Keratinocyte (primary cell): ENCODE data around the gene DUSP28. TPM values are rescaled to one million over a fixed set of nuclear protein-coding genes. Genes with fewer than 3 reads are reported as not detected.

ENCODE experiments used
- DNase-seq: peaks from one replicate; pipeline ENCODE4 v3.0.0-alpha.2; 2011; ENCODE audit warnings: low read depth, missing footprints, low spot score
- FAIRE-seq: peaks from 2 replicates; lab custom pipeline; 2011; peaks lifted over from hg19 to GRCh38; lab: Jason Lieb, UNC
- H2AFZ ChIP-seq: 2 replicates; pipeline ENCODE4 v1.6.0; 2012; ENCODE audit warnings: low read length, control low read depth, inconsistent platforms; ENCODE audit not compliant: control insufficient read depth
- H3K27ac ChIP-seq: 2 replicates; pipeline ENCODE4 v1.5.1; 2011; ENCODE audit warnings: low read length; ENCODE audit not compliant: control insufficient read depth, insufficient read depth
- H3K27me3 ChIP-seq: 3 replicates; pipeline ENCODE4 v1.6.0; 2011; ENCODE audit warnings: low read length; ENCODE audit not compliant: control insufficient read depth, insufficient read depth; ENCODE audit errors: extremely low read depth
- H3K36me3 ChIP-seq, 2 experiments: 2 replicates in 1 of 2; 3 replicates in 1 of 2; pipeline ENCODE4 v1.5.1; 2011; ENCODE audit warnings: low read length in 2 of 2, mild to moderate bottlenecking in 1 of 2; ENCODE audit not compliant: control insufficient read depth in 2 of 2, insufficient read depth in 2 of 2; ENCODE audit errors: extremely low read depth in 1 of 2
- H3K4me1 ChIP-seq: 3 replicates; pipeline ENCODE4 v1.5.1; 2011; ENCODE audit warnings: low read length; ENCODE audit not compliant: control insufficient read depth, insufficient read depth; ENCODE audit errors: extremely low read depth
- H3K4me2 ChIP-seq: 3 replicates; pipeline ENCODE4 v1.6.0; 2011; ENCODE audit warnings: low read depth, low read length; ENCODE audit not compliant: control insufficient read depth, insufficient read depth; ENCODE audit errors: extremely low read depth
- H3K4me3 ChIP-seq, 3 experiments: fragments of 200-600 bp in 1 of 3; sonication (generic) in 1 of 3; 2 replicates in 2 of 3; 3 replicates in 1 of 3; pipeline ENCODE4 v1.5.1; 2011 to 2016; ENCODE audit warnings: low read length in 3 of 3, mild to moderate bottlenecking in 3 of 3, control low read depth in 2 of 3, inconsistent platforms in 1 of 3, low read depth in 1 of 3, mixed read lengths in 1 of 3, mixed run types in 1 of 3, moderate library complexity in 1 of 3; ENCODE audit not compliant: control insufficient read depth in 2 of 3, insufficient read depth in 2 of 3; ENCODE audit errors: extremely low read depth in 1 of 3
- H3K79me2 ChIP-seq: 2 replicates; pipeline ENCODE4 v1.6.0; 2012; ENCODE audit warnings: low read length; ENCODE audit not compliant: control insufficient read depth, insufficient read depth
- H3K9ac ChIP-seq: 3 replicates; pipeline ENCODE4 v1.6.0; 2011; ENCODE audit warnings: low read length; ENCODE audit not compliant: control insufficient read depth, insufficient read depth; ENCODE audit errors: extremely low read depth
- H3K9me1 ChIP-seq: 3 replicates; pipeline ENCODE4 v1.6.0; 2011; ENCODE audit warnings: low read length; ENCODE audit not compliant: control insufficient read depth, insufficient read depth; ENCODE audit errors: extremely low read depth
- H3K9me3 ChIP-seq: 2 replicates; pipeline ENCODE4 v1.5.1; 2012; ENCODE audit warnings: low read depth, low read length; ENCODE audit not compliant: control insufficient read depth
- H4K20me1 ChIP-seq: 3 replicates; pipeline ENCODE4 v1.6.0; 2011; ENCODE audit warnings: low read length; ENCODE audit not compliant: control insufficient read depth, insufficient read depth; ENCODE audit errors: extremely low read depth
- EZH2 ChIP-seq: IDR thresholded peaks from one replicate; pipeline ENCODE4 v1.6.1; 2012; ENCODE audit warnings: inconsistent platforms, mild to moderate bottlenecking, low read length, moderate library complexity
- dilution Hi-C: fragments of 300-500 bp; cut with MboI; formaldehyde crosslinking; loops from one replicate; pipeline ENCODE4 v1.7.0; 2020; ENCODE audit warnings: low sequenced_read_pairs; ENCODE audit not compliant: extremely low pct_ligation_motif_present
- polyA plus RNA-seq, 5 experiments: library from polyadenylated mRNA; depleted of rRNA in 3 of 5; stranded (reverse) in 3 of 5; stranded (forward) in 1 of 5; unstranded in 1 of 5; fragments of >200 nt; gene quantifications; 1 replicate in 1 of 5; 2 replicates in 3 of 5; 3 replicates in 1 of 5; pipeline versions ENCODE4 v1.2.1 to v1.2.3, GENCODE V29; 2011 to 2012; ENCODE audit warnings: missing spikeins in 2 of 5, low read depth in 1 of 5, low replicate concordance in 1 of 5
- TF ChIP-seq, protein P1 (sequence below), 3 experiments: IDR thresholded peaks in 1 of 3; conservative IDR thresholded peaks in 1 of 3; optimal IDR thresholded peaks in 1 of 3; 2 replicates in 2 of 3; 3 replicates in 1 of 3; pipeline versions ENCODE3 to v1.5.1; 2011; ENCODE audit warnings: low read length in 3 of 3, mild to moderate bottlenecking in 3 of 3, moderate library complexity in 2 of 3, control low read depth in 1 of 3, inconsistent platforms in 1 of 3; ENCODE audit not compliant: insufficient read depth in 2 of 3; ENCODE audit errors: extremely low read depth in 1 of 3

Gene DUSP28
- polyA plus RNA-seq, 1 donor (not counting 4 experiments of a cell fraction or from before 2014, with no cell fraction given): 4.4 TPM

DNA sequence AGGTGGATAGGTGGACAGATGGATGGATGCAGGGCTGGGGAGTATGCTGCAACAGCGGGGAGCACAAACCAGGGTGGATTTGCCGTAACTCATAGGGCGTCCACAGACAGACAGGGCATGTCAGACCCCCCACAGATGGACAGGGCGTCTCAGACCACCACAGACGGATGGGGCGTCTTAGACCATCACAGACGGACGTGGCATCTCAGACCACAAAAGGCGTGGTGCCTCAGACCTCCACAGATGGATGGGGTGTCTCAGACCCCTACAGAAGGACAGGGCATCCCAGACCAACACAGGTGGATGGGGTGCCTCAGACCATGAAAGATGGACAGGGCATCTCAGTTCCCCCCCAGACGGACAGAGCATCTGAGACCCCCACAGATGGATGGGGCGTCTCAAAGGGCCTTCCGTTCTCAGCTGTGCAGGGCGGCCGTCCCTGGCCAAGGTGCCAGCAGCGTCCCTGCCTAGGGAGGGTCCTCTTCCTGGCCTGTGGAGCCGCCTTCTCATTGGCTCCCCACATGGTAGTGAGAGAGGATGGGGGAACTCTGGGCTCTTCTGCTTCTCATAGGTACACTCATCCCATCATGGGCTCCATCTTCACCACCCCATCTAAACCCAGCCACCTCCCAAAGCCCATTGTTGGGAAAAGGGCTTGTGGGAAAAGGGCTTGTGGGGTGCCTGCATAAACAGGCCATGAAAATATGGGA lies 4.5 kb upstream of the DUSP28 start:
- dilution Hi-C loops: no loop called here
- Histone ChIP-seq H2AFZ (no peak overlapping the region), H3K4me3 (no peak overlapping the region), H3K79me2 (no peaks in the 10 kb centered on the region), H3K27ac (no peak overlapping the region), H3K27me3 (no peaks in the 10 kb centered on the region), H3K4me2 (no peak overlapping the region), H3K36me3 (peaks cover 5 to 7% of the 10 kb centered on the region in 2 experiments), H3K4me1 (peaks cover 19% of the 10 kb centered on the region), H3K9me3 (no peaks in the 10 kb centered on the region), H4K20me1 (no peaks in the 10 kb centered on the region), H3K9ac (no peak overlapping the region), H3K9me1 (no peaks in the 10 kb centered on the region)
- FAIRE-seq (no peak), DNase-seq (no peak)
- TF ChIP-seq EZH2: no peak
- TF ChIP-seq, protein P1, sequence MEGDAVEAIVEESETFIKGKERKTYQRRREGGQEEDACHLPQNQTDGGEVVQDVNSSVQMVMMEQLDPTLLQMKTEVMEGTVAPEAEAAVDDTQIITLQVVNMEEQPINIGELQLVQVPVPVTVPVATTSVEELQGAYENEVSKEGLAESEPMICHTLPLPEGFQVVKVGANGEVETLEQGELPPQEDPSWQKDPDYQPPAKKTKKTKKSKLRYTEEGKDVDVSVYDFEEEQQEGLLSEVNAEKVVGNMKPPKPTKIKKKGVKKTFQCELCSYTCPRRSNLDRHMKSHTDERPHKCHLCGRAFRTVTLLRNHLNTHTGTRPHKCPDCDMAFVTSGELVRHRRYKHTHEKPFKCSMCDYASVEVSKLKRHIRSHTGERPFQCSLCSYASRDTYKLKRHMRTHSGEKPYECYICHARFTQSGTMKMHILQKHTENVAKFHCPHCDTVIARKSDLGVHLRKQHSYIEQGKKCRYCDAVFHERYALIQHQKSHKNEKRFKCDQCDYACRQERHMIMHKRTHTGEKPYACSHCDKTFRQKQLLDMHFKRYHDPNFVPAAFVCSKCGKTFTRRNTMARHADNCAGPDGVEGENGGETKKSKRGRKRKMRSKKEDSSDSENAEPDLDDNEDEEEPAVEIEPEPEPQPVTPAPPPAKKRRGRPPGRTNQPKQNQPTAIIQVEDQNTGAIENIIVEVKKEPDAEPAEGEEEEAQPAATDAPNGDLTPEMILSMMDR (optimal IDR thresholded peaks at IDR 0.05 in 1 of 3, IDR thresholded peaks at IDR 0.05 in 1 of 3, conservative IDR thresholded peaks at IDR 0.05 in 1 of 3; ENCODE audit: extremely low read depth in 1 of 3, insufficient read depth in 2 of 3, low read length in 3 of 3): no peak

DNA sequence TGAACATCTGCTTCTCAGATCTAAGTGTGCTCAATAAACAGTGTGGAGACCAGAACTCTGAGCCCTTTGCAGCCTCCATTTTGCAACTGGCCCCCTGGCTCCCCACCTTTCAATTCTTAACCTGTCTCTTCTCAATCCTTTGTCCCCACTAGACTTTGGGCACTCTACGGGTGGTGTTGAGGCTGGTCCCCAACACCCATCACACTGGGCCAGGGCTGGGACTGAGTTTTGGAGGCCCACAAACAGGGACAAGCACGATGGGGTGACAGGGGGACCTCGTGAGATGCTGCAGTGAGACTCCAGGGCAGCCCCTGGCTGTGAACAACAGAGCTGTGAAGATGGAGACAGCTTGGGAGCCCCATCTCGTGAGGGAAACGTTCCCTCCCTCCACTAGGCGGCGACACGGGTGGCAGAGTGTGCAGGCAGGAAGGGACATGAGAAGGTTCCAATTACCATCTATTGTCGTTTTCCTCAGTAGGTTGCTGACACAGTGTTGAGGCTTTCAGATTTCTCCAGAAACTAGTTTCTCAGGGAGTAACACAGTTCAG lies 3.5 kb upstream of the DUSP28 start:
- peaks cover 3 to 5% of the 10 kb centered on the region in 2 experiments for H3K36me3 ChIP-seq
- H3K4me3 ChIP-seq: no peak overlapping the region
- H3K4me1 ChIP-seq: peaks cover 24% of the 10 kb centered on the region
- TF ChIP-seq, protein P1 (optimal IDR thresholded peaks at IDR 0.05 in 1 of 3, IDR thresholded peaks at IDR 0.05 in 1 of 3, conservative IDR thresholded peaks at IDR 0.05 in 1 of 3; ENCODE audit: extremely low read depth in 1 of 3, insufficient read depth in 2 of 3, low read length in 3 of 3): peak; percentile 63 to 83 (median 70)
- no peak for TF ChIP-seq EZH2
- dilution Hi-C loops: no loop called here
- peak overlapping the region; percentile 71 for H3K4me2 ChIP-seq
- peak; percentile 39 for FAIRE-seq
- no peak for DNase-seq
- H3K9ac ChIP-seq: no peak overlapping the region
- no peaks in the 10 kb centered on the region for H3K27me3 ChIP-seq
- no peaks in the 10 kb centered on the region for H3K79me2 ChIP-seq
- no peak overlapping the region for H3K27ac ChIP-seq
- H3K9me1 ChIP-seq: peaks cover 2% of the 10 kb centered on the region
- no peaks in the 10 kb centered on the region for H4K20me1 ChIP-seq
- no peaks in the 10 kb centered on the region for H3K9me3 ChIP-seq
- H2AFZ ChIP-seq: no peak overlapping the region
